ENCODE results near the gene TOMM7.

- no peak for TF ChIP-seq POLR2A (IDR thresholded peaks at IDR 0.05; ENCODE audit: extremely low read depth, insufficient read length)
- TF ChIP-seq CTCF (IDR thresholded peaks at IDR 0.05; ENCODE audit: low read depth, low read length), result no peak
- TF ChIP-seq, protein P1, sequence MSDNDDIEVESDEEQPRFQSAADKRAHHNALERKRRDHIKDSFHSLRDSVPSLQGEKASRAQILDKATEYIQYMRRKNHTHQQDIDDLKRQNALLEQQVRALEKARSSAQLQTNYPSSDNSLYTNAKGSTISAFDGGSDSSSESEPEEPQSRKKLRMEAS (IDR thresholded peaks at IDR 0.05; ENCODE audit: low read depth, low read length), result no peak
Observed at GRCh38 chr7:22865602-22865960, 42.9 kb upstream of the TOMM7 start.
